GM18508 (cell line): ENCODE measurements around the gene ULBP1.
"Not testable (repeated sequence)": the region's sequence is repeated elsewhere in the genome, so short reads cannot be mapped to it uniquely, and the experiment has no call there.

Experiments used
- ATAC-seq: cut with Tn5 transposase; IDR thresholded peaks from one replicate; pipeline ENCODE4 v1.9.1; 2021; ENCODE audit warnings: moderate number of reproducible peaks; ENCODE audit not compliant: insufficient read depth, unreplicated experiment

ULBP1 gene

GRCh38 chr6:149950423-149950822 lies 13.3 kb upstream of the ULBP1 start:
- ATAC-seq: no peak

DNA sequence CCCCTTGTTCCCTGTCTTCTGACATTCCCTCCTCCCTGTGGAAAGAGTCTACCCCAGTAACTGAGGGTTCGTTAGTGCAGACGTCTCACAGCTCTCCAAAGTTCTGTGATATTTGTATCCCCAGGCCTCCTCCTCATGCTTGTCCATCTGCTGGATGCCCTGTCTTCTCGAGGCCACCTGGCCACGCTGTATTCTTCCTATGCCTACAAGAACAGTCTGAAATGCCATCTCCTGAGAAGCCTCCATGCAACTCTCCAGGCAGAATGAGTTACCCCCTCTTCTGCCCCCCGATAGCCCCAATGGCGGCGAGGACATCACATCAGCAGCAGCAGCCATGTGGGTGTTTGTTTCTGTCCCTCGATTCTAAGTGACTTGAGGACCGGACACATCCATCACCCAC lies 12.6 kb upstream of the ULBP1 start:
- no peak for ATAC-seq

- no peak for ATAC-seq
Observed at GRCh38 chr6:149951626-149952025, 12.1 kb upstream of the ULBP1 start.

GRCh38 chr6:149953390-149953789 lies 10.4 kb upstream of the ULBP1 start:
- not testable (repeated sequence) for ATAC-seq

GRCh38 chr6:149953934-149954327 lies 9.8 kb upstream of the ULBP1 start:
- not testable (repeated sequence) for ATAC-seq

DNA sequence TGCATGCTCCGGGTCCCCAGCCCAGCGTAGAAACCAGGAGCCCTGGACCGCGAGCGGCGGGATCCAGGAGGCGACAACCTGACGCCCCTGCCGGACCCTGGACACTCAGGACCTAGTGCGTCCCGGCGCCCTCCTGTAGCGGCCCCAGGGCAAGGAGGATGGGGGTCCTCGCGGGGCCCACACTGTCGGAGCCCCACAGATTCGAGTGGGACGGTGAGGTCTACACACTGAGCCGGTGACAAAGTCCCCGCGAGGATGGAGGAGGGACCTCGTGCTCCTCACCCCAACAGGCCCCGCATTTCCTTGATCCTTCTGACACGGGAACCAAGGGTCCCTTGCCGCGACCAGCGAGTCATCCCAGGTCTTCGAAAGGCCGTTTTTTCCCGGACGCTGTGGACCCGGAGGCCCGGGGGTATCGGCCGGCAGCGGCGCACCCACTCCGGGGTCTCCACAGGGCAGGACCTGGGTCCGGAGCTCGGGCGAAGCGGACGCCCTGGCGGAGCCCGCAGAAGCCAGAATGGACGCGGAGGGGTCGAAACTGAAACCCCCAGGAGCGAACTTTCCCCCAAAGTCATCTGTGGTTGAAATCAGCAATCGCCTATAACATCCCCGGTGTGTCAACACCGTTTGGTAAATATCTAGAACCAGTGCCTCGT lies 9.3 kb upstream of the ULBP1 start:
- not testable (repeated sequence) for ATAC-seq

GRCh38 chr6:149954984-149955653 lies 8.6 kb upstream of the ULBP1 start:
- not testable (repeated sequence) for ATAC-seq

GRCh38 chr6:149955654-149956317 lies 8.0 kb upstream of the ULBP1 start:
- not testable (repeated sequence) for ATAC-seq

GRCh38 chr6:149958124-149958523 lies 5.6 kb upstream of the ULBP1 start:
- not testable (repeated sequence) for ATAC-seq

GRCh38 chr6:149959806-149960205 lies 3.9 kb upstream of the ULBP1 start:
- not testable (repeated sequence) for ATAC-seq

GRCh38 chr6:149960488-149960887 lies 3.3 kb upstream of the ULBP1 start:
- ATAC-seq: no peak

GRCh38 chr6:149961728-149962425 lies 1.9 kb upstream of the ULBP1 start:
- no peak for ATAC-seq

- no peak for ATAC-seq
Observed at GRCh38 chr6:149962461-149963211, 1.1 kb upstream of the ULBP1 start.

DNA sequence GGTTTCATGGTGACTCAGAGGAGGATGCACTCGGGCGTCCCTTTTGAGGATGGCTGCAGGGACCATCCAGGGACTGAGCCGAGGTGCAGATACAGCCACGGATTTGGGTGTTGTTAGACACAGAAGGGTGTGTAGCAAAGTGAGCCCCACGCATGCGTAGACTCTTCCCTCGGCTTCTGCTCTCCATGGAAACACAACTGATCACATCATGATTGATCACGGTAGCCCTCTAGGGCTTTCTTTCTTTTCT lies 606 bp upstream of the ULBP1 start:
- ATAC-seq: no peak

DNA sequence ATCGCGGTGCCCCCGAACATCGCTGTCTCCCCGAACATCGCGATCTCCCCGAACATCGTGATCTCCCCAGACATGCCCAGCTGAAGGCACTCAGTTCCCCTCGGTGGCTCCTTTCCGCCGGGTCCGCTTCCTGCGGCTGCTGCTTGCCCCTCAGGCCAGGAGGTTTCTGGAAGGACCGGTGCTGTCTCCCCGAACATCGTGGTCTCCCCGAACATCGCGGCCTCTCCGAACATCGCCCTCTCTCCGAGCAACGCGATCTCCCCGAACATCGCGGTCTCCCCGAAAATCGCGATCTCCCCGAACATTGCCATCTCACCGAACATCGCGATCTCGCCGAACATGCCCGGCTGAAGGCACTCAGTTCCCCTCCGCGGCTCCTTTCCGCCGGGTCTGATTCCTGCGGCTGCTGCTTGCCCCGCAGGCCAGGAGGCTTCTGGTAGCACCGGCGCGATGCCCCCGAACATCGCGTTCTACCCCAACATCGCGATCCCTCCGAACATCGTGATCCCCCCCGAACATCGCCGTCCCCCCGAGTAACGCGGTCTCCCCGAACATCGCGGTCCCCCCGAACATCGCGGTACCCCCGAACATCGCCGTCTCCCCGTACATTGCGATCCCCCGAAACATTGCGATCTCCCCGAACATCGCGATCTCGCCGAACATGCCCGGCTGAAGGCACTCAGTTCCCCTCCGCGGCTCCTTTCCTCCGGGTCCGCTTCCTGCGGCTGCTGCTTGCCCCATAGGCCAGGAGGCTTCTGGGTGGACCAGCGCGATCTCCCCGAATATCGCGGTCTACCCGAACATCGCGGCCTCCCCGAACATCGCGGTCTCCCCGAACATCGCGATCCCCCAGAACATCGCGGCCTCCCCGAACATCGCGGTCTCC lies 808 bp downstream of the ULBP1 start:
- no peak for ATAC-seq

DNA sequence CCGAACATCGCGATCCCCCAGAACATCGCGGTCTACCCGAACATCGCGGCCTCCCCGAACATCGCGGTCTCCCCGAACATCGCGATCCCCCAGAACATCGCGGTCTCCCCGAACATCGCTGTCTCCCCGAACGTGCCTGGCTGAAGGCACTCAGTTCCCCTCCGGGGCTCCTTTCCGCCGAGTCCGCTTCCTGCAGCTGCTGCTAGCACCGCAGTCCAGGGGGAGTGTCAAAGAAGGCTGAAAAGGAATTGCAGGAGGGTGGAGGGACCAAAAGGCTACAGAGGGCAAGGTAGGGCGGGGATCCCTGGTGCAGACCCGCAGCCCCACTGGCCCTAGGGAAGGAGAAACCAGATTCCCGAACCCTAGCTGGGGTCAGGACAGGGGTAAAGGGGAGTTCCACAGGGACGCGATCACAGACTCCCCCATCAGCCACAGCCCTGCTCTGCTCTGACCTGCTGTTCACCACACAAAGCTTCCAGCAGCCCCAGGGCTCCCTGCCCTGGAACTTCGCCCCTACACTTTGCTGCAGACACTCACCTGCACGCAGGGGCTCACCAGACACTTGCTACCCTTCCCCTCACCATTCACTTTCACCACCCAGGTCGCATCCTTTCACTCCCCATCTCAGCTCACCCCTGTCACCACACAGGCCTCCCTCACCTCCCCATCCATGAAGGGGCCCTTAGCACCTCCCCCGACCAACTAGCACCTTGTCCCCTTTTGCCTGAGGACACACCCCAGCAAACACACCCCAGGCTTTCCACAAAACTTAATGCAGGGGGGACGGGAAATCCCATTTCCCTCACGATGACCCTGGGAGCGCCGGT lies 1.7 kb downstream of the ULBP1 start:
- ATAC-seq: no peak

DNA sequence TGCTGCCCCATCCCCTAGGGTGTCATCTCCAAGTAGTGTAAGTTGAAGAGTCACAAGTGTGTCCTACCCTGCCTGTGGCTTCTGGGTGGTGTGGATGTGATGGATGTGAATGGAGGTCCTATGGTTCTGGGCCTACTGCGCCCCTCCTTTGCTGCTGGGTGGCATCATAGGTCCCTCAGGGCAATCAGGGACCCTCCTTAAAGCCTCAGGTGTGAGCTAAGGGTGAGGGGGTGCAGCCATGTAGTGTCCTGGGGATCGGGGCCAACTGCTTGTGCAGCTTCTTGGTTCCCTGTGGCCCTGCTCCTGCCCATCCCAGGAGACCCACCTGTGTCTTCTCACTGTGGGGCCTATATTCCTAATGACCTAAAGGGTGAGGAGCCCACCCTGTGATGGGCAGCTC lies 2.6 kb downstream of the ULBP1 start:
- ATAC-seq: not testable (repeated sequence)

- no peak for ATAC-seq
Observed at GRCh38 chr6:149967591-149967990, 3.8 kb downstream of the ULBP1 start.

- ATAC-seq: not testable (repeated sequence)
Observed at GRCh38 chr6:149967999-149968398, 4.3 kb downstream of the ULBP1 start.
